Colon (tissue), 2 donors: ENCODE measurements around the gene HDAC10.
"Not testable (repeated sequence)": the region's sequence is repeated elsewhere in the genome, so short reads cannot be mapped to it uniquely, and the experiment has no call there.

Experiments
- FAIRE-seq: peaks from 2 replicates; lab custom pipeline; 2012; peaks lifted over from hg19 to GRCh38; lab: Jason Lieb, UNC
- donor health status: control.
- donor health status: control.

Gene HDAC10

GRCh38 chr22:50216684-50217520 lies 34.2 kb downstream of the HDAC10 start:
- FAIRE-seq = no peak

- FAIRE-seq = no peak
Observed at GRCh38 chr22:50216055-50216683, 34.9 kb downstream of the HDAC10 start.

- FAIRE-seq = no peak
Observed at GRCh38 chr22:50215297-50216054, 35.6 kb downstream of the HDAC10 start.

GRCh38 chr22:50213263-50213662 lies 37.8 kb downstream of the HDAC10 start:
- no peak for FAIRE-seq

GRCh38 chr22:50211147-50211546 lies 39.9 kb downstream of the HDAC10 start:
- FAIRE-seq = no peak

GRCh38 chr22:50210378-50211139 lies 40.5 kb downstream of the HDAC10 start:
- FAIRE-seq = no peak

- no peak for FAIRE-seq
Observed at GRCh38 chr22:50209893-50210292, 41.2 kb downstream of the HDAC10 start.

GRCh38 chr22:50208939-50209892 lies 41.8 kb downstream of the HDAC10 start:
- no peak for FAIRE-seq

- no peak for FAIRE-seq
Observed at GRCh38 chr22:50208430-50208938, 42.6 kb downstream of the HDAC10 start.

- no peak for FAIRE-seq
Observed at GRCh38 chr22:50207383-50208140, 43.5 kb downstream of the HDAC10 start.

- FAIRE-seq = no peak
Observed at GRCh38 chr22:50206599-50206998, 44.5 kb downstream of the HDAC10 start.

- no peak for FAIRE-seq
Observed at GRCh38 chr22:50205781-50206569, 45.1 kb downstream of the HDAC10 start.

GRCh38 chr22:50204998-50205397 lies 46.1 kb downstream of the HDAC10 start:
- not testable (repeated sequence) for FAIRE-seq

- no peak for FAIRE-seq
Observed at GRCh38 chr22:50204571-50204970, 46.5 kb downstream of the HDAC10 start.

GRCh38 chr22:50203288-50203687 lies 47.8 kb downstream of the HDAC10 start:
- FAIRE-seq = no peak

- no peak for FAIRE-seq
Observed at GRCh38 chr22:50202130-50202666, 48.9 kb downstream of the HDAC10 start.

GRCh38 chr22:50201191-50202129 lies 49.6 kb downstream of the HDAC10 start:
- no peak for FAIRE-seq
